Mucosa of gallbladder (tissue), 1 donor: ENCODE data around the gene DLG2. TPM values are rescaled to one million over a fixed set of nuclear protein-coding genes. Genes with fewer than 3 reads are reported as not detected.

Experiments
- DNase-seq: peaks from one replicate; pipeline ENCODE4 v3.0.0-alpha.2; 2020; ENCODE audit warnings: low spot score
- total RNA-seq: library from RNA; stranded (reverse); gene quantifications from one replicate; pipeline ENCODE4 v1.2.1, GENCODE V29; 2021
- donor health status: DM: no; HTN: no; CAD: no.

The DLG2 gene
- total RNA-seq, 1 donor from 2014 or later: 4.4 TPM

GRCh38 chr11:83722392-83723119, 1904.6 kb downstream of the DLG2 start:
- no peak for DNase-seq

- DNase-seq: no peak
Observed at GRCh38 chr11:83721263-83721662, 1905.9 kb downstream of the DLG2 start.

GRCh38 chr11:83720675-83721074, 1906.5 kb downstream of the DLG2 start:
- no peak for DNase-seq

- no peak for DNase-seq
Observed at GRCh38 chr11:83717537-83717936, 1909.6 kb downstream of the DLG2 start.

GRCh38 chr11:83715927-83716535, 1911.1 kb downstream of the DLG2 start:
- no peak for DNase-seq

- no peak for DNase-seq
Observed at GRCh38 chr11:83713708-83714107, 1913.4 kb downstream of the DLG2 start.

- peak; percentile 29 for DNase-seq
Observed at GRCh38 chr11:83711106-83711527, 1916.0 kb downstream of the DLG2 start.

GRCh38 chr11:83709434-83709833, 1917.7 kb downstream of the DLG2 start:
- no peak for DNase-seq

GRCh38 chr11:83706566-83706965, 1920.6 kb downstream of the DLG2 start:
- DNase-seq: no peak

GRCh38 chr11:83702796-83703195, 1924.3 kb downstream of the DLG2 start:
- no peak for DNase-seq

- no peak for DNase-seq
Observed at GRCh38 chr11:83697518-83697917, 1929.6 kb downstream of the DLG2 start.

GRCh38 chr11:83695046-83695445, 1932.1 kb downstream of the DLG2 start:
- no peak for DNase-seq

GRCh38 chr11:83694191-83694910, 1932.8 kb downstream of the DLG2 start:
- no peak for DNase-seq

GRCh38 chr11:83693306-83693992, 1933.7 kb downstream of the DLG2 start:
- DNase-seq: no peak

- no peak for DNase-seq
Observed at GRCh38 chr11:83692675-83693074, 1934.5 kb downstream of the DLG2 start.

GRCh38 chr11:83691451-83691950, 1935.6 kb downstream of the DLG2 start:
- DNase-seq: peak; percentile 69

GRCh38 chr11:83689144-83689780, 1937.9 kb downstream of the DLG2 start:
- no peak for DNase-seq

- no peak for DNase-seq
Observed at GRCh38 chr11:83687787-83688186, 1939.4 kb downstream of the DLG2 start.

- DNase-seq: no peak
Observed at GRCh38 chr11:83685730-83686129, 1941.4 kb downstream of the DLG2 start.

GRCh38 chr11:83684071-83684470, 1943.1 kb downstream of the DLG2 start:
- DNase-seq: no peak

GRCh38 chr11:83682611-83682973, 1944.6 kb downstream of the DLG2 start:
- no peak for DNase-seq
